Neural crest cell (in vitro differentiated cells): ENCODE results near the gene STX16. TPM values are rescaled to one million over a fixed set of nuclear protein-coding genes. Genes with fewer than 3 reads are reported as not detected.

Experiments used
- DNase-seq: peaks from one replicate; pipeline ENCODE4 v3.0.0; 2021; ENCODE audit warnings: low read depth, mixed read lengths, low spot score
- H3K27ac Mint-ChIP-seq: one replicate; pipeline ENCODE4 v1.8.0; 2021; ENCODE audit warnings: mild to moderate bottlenecking, mixed read lengths; ENCODE audit not compliant: unreplicated experiment
- H3K27me3 Mint-ChIP-seq: 2 replicates; pipeline ENCODE4 v1.8.0; 2021; ENCODE audit warnings: low read depth, mild to moderate bottlenecking, mixed read lengths
- H3K36me3 Mint-ChIP-seq: 2 replicates; pipeline ENCODE4 v1.8.0; 2021; ENCODE audit warnings: low read depth, mild to moderate bottlenecking, mixed read lengths
- H3K4me1 Mint-ChIP-seq: 2 replicates; pipeline ENCODE4 v1.8.0; 2021; ENCODE audit warnings: mixed read lengths
- H3K4me3 Mint-ChIP-seq: one replicate; pipeline ENCODE4 v1.8.0; 2021; ENCODE audit warnings: mild to moderate bottlenecking, mixed read lengths
- H3K9me3 Mint-ChIP-seq: 2 replicates; pipeline ENCODE4 v1.8.0; 2021; ENCODE audit warnings: mixed read lengths
- total RNA-seq: library from RNA; stranded (reverse); gene quantifications from 2 replicates; pipeline ENCODE4 v1.2.1, GENCODE V29; 2021
- TF ChIP-seq, protein P1 (sequence below): fragments of 200-600 bp; sonication (generic); conservative IDR thresholded peaks from 2 replicates; pipeline ENCODE4 v1.5.0; 2021; ENCODE audit warnings: antibody characterized with exemption, mild to moderate bottlenecking

Gene STX16
- total RNA-seq, 1 donor from 2014 or later, result 58.7 TPM

DNA sequence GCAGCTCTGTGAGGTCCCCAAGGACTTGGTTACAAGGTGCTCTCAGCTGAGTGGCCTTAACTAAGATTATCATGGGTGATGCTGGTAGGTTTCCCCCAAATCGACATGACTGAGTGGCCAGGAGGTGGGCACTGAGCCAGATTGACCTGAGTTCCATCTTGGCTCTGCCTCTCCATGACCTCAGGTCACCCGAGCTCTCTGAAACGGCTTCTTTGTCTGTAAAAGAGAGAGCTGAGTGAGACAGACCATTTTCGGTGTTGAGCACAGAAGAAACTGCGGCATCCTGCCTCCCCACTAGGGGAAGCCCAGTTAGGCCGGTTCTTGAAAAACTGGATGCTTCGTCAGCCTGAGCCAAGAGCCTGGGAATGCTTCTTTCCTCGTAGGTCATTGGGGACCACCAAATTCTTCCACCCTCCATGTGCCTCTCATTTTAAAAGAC is 14.1 kb upstream of the STX16 start:
- TF ChIP-seq, protein P1, sequence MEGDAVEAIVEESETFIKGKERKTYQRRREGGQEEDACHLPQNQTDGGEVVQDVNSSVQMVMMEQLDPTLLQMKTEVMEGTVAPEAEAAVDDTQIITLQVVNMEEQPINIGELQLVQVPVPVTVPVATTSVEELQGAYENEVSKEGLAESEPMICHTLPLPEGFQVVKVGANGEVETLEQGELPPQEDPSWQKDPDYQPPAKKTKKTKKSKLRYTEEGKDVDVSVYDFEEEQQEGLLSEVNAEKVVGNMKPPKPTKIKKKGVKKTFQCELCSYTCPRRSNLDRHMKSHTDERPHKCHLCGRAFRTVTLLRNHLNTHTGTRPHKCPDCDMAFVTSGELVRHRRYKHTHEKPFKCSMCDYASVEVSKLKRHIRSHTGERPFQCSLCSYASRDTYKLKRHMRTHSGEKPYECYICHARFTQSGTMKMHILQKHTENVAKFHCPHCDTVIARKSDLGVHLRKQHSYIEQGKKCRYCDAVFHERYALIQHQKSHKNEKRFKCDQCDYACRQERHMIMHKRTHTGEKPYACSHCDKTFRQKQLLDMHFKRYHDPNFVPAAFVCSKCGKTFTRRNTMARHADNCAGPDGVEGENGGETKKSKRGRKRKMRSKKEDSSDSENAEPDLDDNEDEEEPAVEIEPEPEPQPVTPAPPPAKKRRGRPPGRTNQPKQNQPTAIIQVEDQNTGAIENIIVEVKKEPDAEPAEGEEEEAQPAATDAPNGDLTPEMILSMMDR, result peak; percentile 50
- Mint-ChIP-seq H3K27ac (peak overlapping the region; percentile 60), H3K4me3 (no peak overlapping the region), H3K36me3 (no peaks in the 10 kb centered on the region), H3K4me1 (peaks cover 11% of the 10 kb centered on the region), H3K9me3 (no peaks in the 10 kb centered on the region), H3K27me3 (peaks cover 5% of the 10 kb centered on the region)
- DNase-seq, result no peak

DNA sequence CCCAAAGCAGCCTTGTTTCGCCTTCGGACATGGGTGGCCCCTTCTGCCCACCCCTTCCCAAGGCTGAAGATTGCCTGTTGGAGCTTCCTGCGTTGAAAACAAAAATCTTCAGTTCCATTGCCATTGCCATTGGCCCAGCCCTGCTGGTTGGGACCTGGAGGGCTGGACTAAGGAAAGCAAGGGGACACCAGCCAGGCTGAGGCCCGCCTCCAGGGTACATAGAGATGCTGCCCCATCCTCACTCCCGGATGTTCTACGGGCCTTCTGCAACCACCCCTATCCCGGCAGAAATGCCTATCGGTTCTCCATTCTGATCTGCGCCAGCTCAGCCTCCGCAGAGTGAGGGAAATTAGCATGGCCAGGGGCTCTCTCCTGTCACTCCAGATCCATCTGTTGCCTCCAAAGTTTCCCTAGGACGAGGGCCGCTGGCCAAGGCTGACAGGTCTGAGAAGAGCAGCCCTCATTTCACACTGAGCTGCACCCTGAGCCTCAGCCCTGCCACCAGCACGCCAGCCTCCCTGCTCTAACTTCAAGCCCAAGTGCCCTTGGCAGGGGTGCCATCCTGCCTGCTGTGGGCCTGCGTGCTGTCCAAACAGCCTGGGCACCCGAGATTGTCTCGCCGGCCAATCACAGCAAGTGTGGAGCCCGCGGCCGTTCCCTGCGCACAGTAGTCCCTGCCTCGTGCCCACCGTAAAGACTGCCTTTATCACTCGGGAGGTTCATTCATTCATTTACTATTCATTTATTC is 13.4 kb upstream of the STX16 start:
- peaks cover 5% of the 10 kb centered on the region for H3K27me3 Mint-ChIP-seq
- H3K9me3 Mint-ChIP-seq, result no peaks in the 10 kb centered on the region
- H3K4me1 Mint-ChIP-seq, result peaks cover 11% of the 10 kb centered on the region
- TF ChIP-seq, protein P1, result peak; percentile 17
- no peaks in the 10 kb centered on the region for H3K36me3 Mint-ChIP-seq
- no peak for DNase-seq
- no peak overlapping the region for H3K27ac Mint-ChIP-seq
- no peak overlapping the region for H3K4me3 Mint-ChIP-seq

DNA sequence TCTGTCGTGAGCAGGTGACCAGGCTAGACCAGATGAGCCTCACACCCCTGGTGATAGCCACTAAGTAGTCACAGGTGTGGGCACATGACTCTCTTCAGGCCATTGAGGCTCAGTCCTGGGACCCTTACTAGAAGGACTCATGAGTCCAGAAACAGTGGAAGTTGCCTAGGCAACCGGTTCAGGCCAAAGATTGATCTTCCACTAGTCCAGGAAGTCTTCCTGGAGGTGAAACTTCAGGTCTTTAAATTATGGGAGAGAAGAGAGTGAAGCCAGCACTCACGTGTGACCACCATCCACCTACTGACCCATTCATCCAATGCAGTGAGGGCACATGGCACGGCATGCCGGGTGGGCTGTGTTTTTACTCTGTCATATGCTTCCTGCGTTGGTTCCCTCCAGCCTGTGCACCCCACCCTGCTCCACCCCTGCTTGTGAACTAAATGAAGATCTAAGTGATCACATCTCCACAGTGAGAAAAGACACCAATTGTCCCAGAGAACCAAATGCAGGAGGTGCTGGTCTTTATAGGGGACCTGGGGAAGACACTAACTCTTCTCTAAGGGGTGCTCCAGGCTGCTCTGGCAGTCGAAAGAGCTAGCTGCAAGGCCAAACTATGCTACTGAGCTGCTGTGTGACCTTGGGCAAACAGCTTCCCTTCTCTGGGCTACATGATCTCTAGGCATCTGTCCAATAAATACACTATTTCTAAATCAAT is 12.5 kb upstream of the STX16 start:
- Mint-ChIP-seq H3K27me3 (peaks cover 5% of the 10 kb centered on the region), H3K4me1 (peaks cover 11% of the 10 kb centered on the region), H3K9me3 (no peaks in the 10 kb centered on the region), H3K27ac (no peak overlapping the region), H3K4me3 (no peak overlapping the region), H3K36me3 (no peaks in the 10 kb centered on the region)
- DNase-seq, result no peak
- TF ChIP-seq, protein P1, result no peak

DNA sequence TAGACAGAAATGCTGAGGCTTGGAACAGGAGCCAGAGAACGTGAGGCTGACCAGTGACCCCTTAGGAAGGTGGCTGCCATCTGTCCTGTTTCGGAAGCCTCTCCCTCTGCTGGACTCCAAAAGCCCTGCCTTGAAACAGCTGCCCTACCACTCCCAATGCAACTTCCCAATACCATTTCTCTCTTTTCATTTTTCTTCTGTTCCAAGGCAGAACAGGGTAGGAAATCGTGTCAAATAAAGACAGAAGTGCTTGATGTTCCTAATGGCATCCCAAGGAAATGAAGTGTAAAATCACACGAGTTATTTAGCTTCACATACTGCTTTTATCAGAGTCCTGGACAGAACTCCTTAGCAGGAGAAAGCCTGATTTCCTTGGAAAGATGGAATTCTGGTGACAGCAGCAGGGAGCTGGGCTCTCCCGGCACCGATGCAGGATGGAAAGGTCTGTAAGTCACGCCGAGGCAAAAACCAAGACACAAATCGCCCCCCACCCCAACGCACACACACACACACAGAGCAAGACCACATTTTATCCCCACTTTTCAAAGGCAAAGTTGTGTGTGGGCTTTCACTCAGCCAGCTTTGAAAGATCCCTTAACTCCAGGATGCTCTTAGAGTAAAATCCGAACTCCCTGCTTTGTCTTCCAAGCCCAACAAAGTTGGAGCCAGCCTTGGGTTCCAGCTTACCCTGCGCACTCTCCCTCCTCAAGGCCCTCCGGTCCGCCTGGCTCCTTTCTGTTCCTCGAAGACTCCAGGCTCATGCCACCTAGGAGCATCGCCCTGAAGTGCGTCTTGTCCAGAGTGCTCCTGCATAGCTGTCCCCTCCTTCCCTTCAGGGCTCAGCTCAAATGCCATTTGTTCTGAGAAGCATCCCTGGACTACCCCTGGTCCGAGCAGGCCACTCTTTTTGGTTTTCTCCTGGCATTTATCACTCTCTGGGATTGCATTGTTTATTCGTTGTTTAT is 11.6 kb upstream of the STX16 start:
- TF ChIP-seq, protein P1, result no peak
- Mint-ChIP-seq H3K27ac (no peak overlapping the region), H3K4me3 (no peak overlapping the region), H3K27me3 (peaks cover 5% of the 10 kb centered on the region), H3K9me3 (no peaks in the 10 kb centered on the region), H3K4me1 (peaks cover 11% of the 10 kb centered on the region), H3K36me3 (no peaks in the 10 kb centered on the region)
- DNase-seq, result no peak

DNA sequence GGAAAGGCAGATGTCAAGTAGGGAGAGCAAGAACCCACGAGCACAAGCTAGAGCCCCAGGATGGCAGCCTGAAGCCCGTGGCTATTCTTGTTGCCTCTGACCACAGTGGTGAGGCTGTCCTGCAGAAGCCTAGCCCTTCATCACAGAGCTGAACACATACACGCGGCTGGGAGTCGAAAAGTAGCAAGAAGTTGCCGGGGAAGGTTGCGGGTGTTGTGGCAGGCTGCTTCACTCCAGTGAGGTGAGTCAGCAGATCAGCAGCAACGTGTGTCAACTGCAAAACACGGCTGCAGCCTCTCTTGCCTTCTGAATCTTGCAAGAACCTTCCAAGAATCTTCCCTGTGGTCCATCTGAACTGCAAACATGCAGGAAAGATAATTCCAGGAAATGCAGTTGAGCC is 10.6 kb upstream of the STX16 start:
- no peaks in the 10 kb centered on the region for H3K9me3 Mint-ChIP-seq
- H3K27me3 Mint-ChIP-seq, result peaks cover 5% of the 10 kb centered on the region

More for the DNA sequence above, 10.6 kb upstream of the STX16 start:
- H3K36me3 Mint-ChIP-seq, result no peaks in the 10 kb centered on the region
- H3K27ac Mint-ChIP-seq, result no peak overlapping the region
- DNase-seq, result no peak
- peaks cover 11% of the 10 kb centered on the region for H3K4me1 Mint-ChIP-seq
- TF ChIP-seq, protein P1, result no peak
- H3K4me3 Mint-ChIP-seq, result no peak overlapping the region
